ENCODE measurements around the gene SPOCK3.

GRCh38 chr4:167238226-167238625, 3.9 kb upstream of the SPOCK3 start:
- TF ChIP-seq CTCF (IDR thresholded peaks at IDR 0.05; ENCODE audit: low read length) = no peak
- no peak for TF ChIP-seq EZH2 (IDR thresholded peaks at IDR 0.05; ENCODE audit: borderline replicate concordance, low read length)

Measured in OCI-LY1 (cell line).